Neural cell (in vitro differentiated cells): ENCODE results near the gene LIMCH1.

Source experiments
- EP300 ChIP-seq: fragments of 450-650 bp; conservative IDR thresholded peaks from 2 replicates; pipeline ENCODE4 v1.6.1; 2014; ENCODE audit warnings: antibody characterized with exemption, mild to moderate bottlenecking, moderate library complexity; ENCODE audit not compliant: poor library complexity, severe bottlenecking
- EZH2 ChIP-seq: fragments of 200-600, 300-800 bp; shearing (Covaris generic), sonication (generic); IDR thresholded peaks from 2 replicates; pipeline ENCODE4 v1.6.1; 2014; ENCODE audit warnings: antibody characterized with exemption, low read length, borderline replicate concordance, mild to moderate bottlenecking; ENCODE audit not compliant: insufficient read depth, poor library complexity, severe bottlenecking
- POLR2AphosphoS5 ChIP-seq: IDR thresholded peaks from 2 replicates; pipeline ENCODE4 v1.6.1; 2012
- RAD21 ChIP-seq: fragments of 450-650 bp; conservative IDR thresholded peaks from 2 replicates; pipeline ENCODE4 v1.6.1; 2014; ENCODE audit warnings: antibody characterized with exemption, mild to moderate bottlenecking, moderate library complexity
- TAF1 ChIP-seq: IDR thresholded peaks from 2 replicates; pipeline ENCODE4 v1.6.1; 2012; ENCODE audit warnings: low read depth
- TF ChIP-seq, protein P1 (sequence below): fragments of 450-650 bp; IDR thresholded peaks from 2 replicates; pipeline ENCODE4 v1.5.1; 2014; ENCODE audit warnings: antibody characterized with exemption, mild to moderate bottlenecking, moderate library complexity; ENCODE audit not compliant: poor library complexity, severe bottlenecking
- TF ChIP-seq, protein P2 (sequence below): IDR thresholded peaks from 2 replicates; pipeline ENCODE4 v1.6.1; 2012; ENCODE audit warnings: borderline replicate concordance

- TF ChIP-seq, protein P1, sequence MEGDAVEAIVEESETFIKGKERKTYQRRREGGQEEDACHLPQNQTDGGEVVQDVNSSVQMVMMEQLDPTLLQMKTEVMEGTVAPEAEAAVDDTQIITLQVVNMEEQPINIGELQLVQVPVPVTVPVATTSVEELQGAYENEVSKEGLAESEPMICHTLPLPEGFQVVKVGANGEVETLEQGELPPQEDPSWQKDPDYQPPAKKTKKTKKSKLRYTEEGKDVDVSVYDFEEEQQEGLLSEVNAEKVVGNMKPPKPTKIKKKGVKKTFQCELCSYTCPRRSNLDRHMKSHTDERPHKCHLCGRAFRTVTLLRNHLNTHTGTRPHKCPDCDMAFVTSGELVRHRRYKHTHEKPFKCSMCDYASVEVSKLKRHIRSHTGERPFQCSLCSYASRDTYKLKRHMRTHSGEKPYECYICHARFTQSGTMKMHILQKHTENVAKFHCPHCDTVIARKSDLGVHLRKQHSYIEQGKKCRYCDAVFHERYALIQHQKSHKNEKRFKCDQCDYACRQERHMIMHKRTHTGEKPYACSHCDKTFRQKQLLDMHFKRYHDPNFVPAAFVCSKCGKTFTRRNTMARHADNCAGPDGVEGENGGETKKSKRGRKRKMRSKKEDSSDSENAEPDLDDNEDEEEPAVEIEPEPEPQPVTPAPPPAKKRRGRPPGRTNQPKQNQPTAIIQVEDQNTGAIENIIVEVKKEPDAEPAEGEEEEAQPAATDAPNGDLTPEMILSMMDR, result no peak
- TF ChIP-seq POLR2AphosphoS5 (no peak), EP300 (no peak), TAF1 (no peak), RAD21 (no peak), EZH2 (no peak)
- TF ChIP-seq, protein P2, sequence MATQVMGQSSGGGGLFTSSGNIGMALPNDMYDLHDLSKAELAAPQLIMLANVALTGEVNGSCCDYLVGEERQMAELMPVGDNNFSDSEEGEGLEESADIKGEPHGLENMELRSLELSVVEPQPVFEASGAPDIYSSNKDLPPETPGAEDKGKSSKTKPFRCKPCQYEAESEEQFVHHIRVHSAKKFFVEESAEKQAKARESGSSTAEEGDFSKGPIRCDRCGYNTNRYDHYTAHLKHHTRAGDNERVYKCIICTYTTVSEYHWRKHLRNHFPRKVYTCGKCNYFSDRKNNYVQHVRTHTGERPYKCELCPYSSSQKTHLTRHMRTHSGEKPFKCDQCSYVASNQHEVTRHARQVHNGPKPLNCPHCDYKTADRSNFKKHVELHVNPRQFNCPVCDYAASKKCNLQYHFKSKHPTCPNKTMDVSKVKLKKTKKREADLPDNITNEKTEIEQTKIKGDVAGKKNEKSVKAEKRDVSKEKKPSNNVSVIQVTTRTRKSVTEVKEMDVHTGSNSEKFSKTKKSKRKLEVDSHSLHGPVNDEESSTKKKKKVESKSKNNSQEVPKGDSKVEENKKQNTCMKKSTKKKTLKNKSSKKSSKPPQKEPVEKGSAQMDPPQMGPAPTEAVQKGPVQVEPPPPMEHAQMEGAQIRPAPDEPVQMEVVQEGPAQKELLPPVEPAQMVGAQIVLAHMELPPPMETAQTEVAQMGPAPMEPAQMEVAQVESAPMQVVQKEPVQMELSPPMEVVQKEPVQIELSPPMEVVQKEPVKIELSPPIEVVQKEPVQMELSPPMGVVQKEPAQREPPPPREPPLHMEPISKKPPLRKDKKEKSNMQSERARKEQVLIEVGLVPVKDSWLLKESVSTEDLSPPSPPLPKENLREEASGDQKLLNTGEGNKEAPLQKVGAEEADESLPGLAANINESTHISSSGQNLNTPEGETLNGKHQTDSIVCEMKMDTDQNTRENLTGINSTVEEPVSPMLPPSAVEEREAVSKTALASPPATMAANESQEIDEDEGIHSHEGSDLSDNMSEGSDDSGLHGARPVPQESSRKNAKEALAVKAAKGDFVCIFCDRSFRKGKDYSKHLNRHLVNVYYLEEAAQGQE, result no peak
These were observed 142.0 kb downstream of the LIMCH1 start for GRCh38 chr4:41679991-41680390.
